Smooth muscle cell (in vitro differentiated cells): ENCODE data around the gene PIGP. TPM values are rescaled to one million over a fixed set of nuclear protein-coding genes. Genes with fewer than 3 reads are reported as not detected.

Experiments used
- DNase-seq: peaks from one replicate; lab custom pipeline; 2025; ENCODE audit not compliant: unreplicated experiment; lab: John Stamatoyannopoulos, UW
- H2AFZ ChIP-seq: fragments of 200-600 bp; sonication (generic); 2 replicates; pipeline ENCODE4 v1.6.0; 2016; ENCODE audit warnings: antibody characterized with exemption, low read depth, mild to moderate bottlenecking
- H3F3A ChIP-seq: fragments of 200-600 bp; sonication (generic); 2 replicates; pipeline ENCODE4 v1.6.0; 2017; ENCODE audit warnings: antibody characterized with exemption, low read depth
- H3K27ac ChIP-seq: fragments of 200-600 bp; sonication (generic); 2 replicates; pipeline ENCODE4 v1.5.1; 2016; ENCODE audit warnings: low read depth, mild to moderate bottlenecking
- H3K27me3 ChIP-seq: fragments of 200-600 bp; sonication (generic); 2 replicates; pipeline ENCODE4 v1.6.1; 2016; ENCODE audit warnings: low read depth, mild to moderate bottlenecking
- H3K36me3 ChIP-seq: fragments of 200-600 bp; sonication (generic); 2 replicates; pipeline ENCODE4 v1.5.1; 2016; ENCODE audit warnings: low read depth
- H3K4me1 ChIP-seq: fragments of 200-600 bp; sonication (generic); 2 replicates; pipeline ENCODE4 v1.5.1; 2016; ENCODE audit warnings: low read depth
- H3K4me2 ChIP-seq: fragments of 200-600 bp; sonication (generic); 2 replicates; pipeline ENCODE4 v1.6.0; 2016; ENCODE audit warnings: mild to moderate bottlenecking
- H3K4me3 ChIP-seq: fragments of 200-600 bp; sonication (generic); 2 replicates; pipeline ENCODE4 v1.5.1; 2016; ENCODE audit warnings: mild to moderate bottlenecking
- H3K79me2 ChIP-seq: fragments of 200-600 bp; sonication (generic); 2 replicates; pipeline ENCODE4 v1.6.0; 2016; ENCODE audit warnings: low read depth, mild to moderate bottlenecking
- H3K9ac ChIP-seq: fragments of 200-600 bp; sonication (generic); 2 replicates; pipeline ENCODE4 v1.6.0; 2016; ENCODE audit warnings: low read depth
- H3K9me3 ChIP-seq: fragments of 200-600 bp; sonication (generic); replicated peaks from 2 replicates; pipeline ENCODE4 v1.5.1; 2016; ENCODE audit warnings: low read depth
- H4K20me1 ChIP-seq: fragments of 200-600 bp; sonication (generic); 2 replicates; pipeline ENCODE4 v1.6.0; 2016; ENCODE audit warnings: low read depth
- CTCF ChIP-seq: fragments of 200-600 bp; sonication (generic); IDR thresholded peaks from 2 replicates; pipeline ENCODE4 v1.5.1; 2017; ENCODE audit warnings: borderline replicate concordance, mild to moderate bottlenecking, antibody characterized with exemption; ENCODE audit not compliant: insufficient read depth, poor library complexity, severe bottlenecking
- WGBS: methylation state at CpG from one replicate; pipeline ENCODE4 v1.1.7; 2016; ENCODE audit warnings: low lambda C conversion rate; 5-methylcytosine and 5-hydroxymethylcytosine counted together
- polyA plus RNA-seq: library from polyadenylated mRNA; unstranded; fragments of >200 nt; fragmentation: Nextera tagmentation; extraction: Ambion mirVana; gene quantifications from 2 replicates; pipeline ENCODE4 v1.2.1, GENCODE V29; 2016
- total RNA-seq: library from RNA; depleted of rRNA; stranded (reverse); fragments of >200 nt; gene quantifications from 2 replicates; pipeline ENCODE4 v1.2.3, GENCODE V29; 2014

PIGP gene
- total and polyA plus RNA-seq, 2 experiments from 2014 or later: 15.4 to 17.6 TPM

- Histone ChIP-seq H3K27me3 (no peaks in the 10 kb centered on the region), H3K4me1 (peaks cover 4% of the 10 kb centered on the region), H3K27ac (no peak overlapping the region), H3K4me3 (no peak overlapping the region), H3K36me3 (no peaks in the 10 kb centered on the region), H3K9me3 (no peaks in the 10 kb centered on the region), H4K20me1 (no peaks in the 10 kb centered on the region), H2AFZ (no peak overlapping the region), H3F3A (no peaks in the 10 kb centered on the region), H3K9ac (no peak overlapping the region), H3K4me2 (no peak overlapping the region), H3K79me2 (no peaks in the 10 kb centered on the region)
- DNase-seq: no peak
- WGBS: 92% methylated on average over 6 of the region's 6 CpGs
- TF ChIP-seq CTCF: no peak
Observed at GRCh38 chr21:37043818-37044217, 29.1 kb downstream of the PIGP start.

GRCh38 chr21:37041706-37042271 is 31.1 kb downstream of the PIGP start:
- H3K27me3 ChIP-seq: no peaks in the 10 kb centered on the region
- no peak for DNase-seq
- no peak for TF ChIP-seq CTCF
- H3K27ac ChIP-seq: no peak overlapping the region
- H3K4me1 ChIP-seq: peaks cover 4% of the 10 kb centered on the region
- no peak overlapping the region for H3K9ac ChIP-seq
- H2AFZ ChIP-seq: no peak overlapping the region
- no peaks in the 10 kb centered on the region for H3K9me3 ChIP-seq
- no peaks in the 10 kb centered on the region for H4K20me1 ChIP-seq
- no peaks in the 10 kb centered on the region for H3K36me3 ChIP-seq
- H3K79me2 ChIP-seq: no peaks in the 10 kb centered on the region
- 82% methylated on average over 4 of the region's 4 CpGs for WGBS
- H3K4me3 ChIP-seq: no peak overlapping the region
- H3K4me2 ChIP-seq: no peak overlapping the region
- H3F3A ChIP-seq: no peaks in the 10 kb centered on the region

- Histone ChIP-seq H3K9ac (no peak overlapping the region), H3K27ac (no peak overlapping the region), H3K27me3 (no peaks in the 10 kb centered on the region), H3F3A (no peaks in the 10 kb centered on the region), H3K9me3 (no peaks in the 10 kb centered on the region), H3K79me2 (no peaks in the 10 kb centered on the region), H3K36me3 (no peaks in the 10 kb centered on the region), H4K20me1 (no peaks in the 10 kb centered on the region), H2AFZ (no peak overlapping the region), H3K4me1 (peaks cover 4% of the 10 kb centered on the region), H3K4me3 (no peak overlapping the region), H3K4me2 (no peak overlapping the region)
- DNase-seq: no peak
- WGBS: 92% methylated on average over 3 of the region's 3 CpGs
- TF ChIP-seq CTCF: no peak
Observed at GRCh38 chr21:37040212-37040611, 32.7 kb downstream of the PIGP start.

- Histone ChIP-seq H2AFZ (no peak overlapping the region), H3K4me3 (no peak overlapping the region), H4K20me1 (no peaks in the 10 kb centered on the region), H3K79me2 (no peaks in the 10 kb centered on the region), H3K4me1 (peaks cover 4% of the 10 kb centered on the region), H3K36me3 (no peaks in the 10 kb centered on the region), H3K4me2 (no peak overlapping the region), H3F3A (no peaks in the 10 kb centered on the region), H3K9ac (no peak overlapping the region), H3K27ac (no peak overlapping the region), H3K27me3 (no peaks in the 10 kb centered on the region), H3K9me3 (no peaks in the 10 kb centered on the region)
- WGBS: 62% methylated on average over 9 of the region's 9 CpGs
- no peak for TF ChIP-seq CTCF
- no peak for DNase-seq
Observed at GRCh38 chr21:37039411-37040075, 33.3 kb downstream of the PIGP start.
